Stimulated activated CD8-positive, alpha-beta memory T cell treated with anti-CD3 and anti-CD28 coated beads, Interleukin-15, amount 100 ng/mL, for 48 hours (primary cell): Measurements from ENCODE around the gene LCE1F.

Experiments used
- DNase-seq, 2 donors: peaks; one replicate each; pipeline ENCODE4 v3.0.0-alpha.2; 2020; ENCODE audit warnings: low read depth in 2 of 2

The LCE1F gene

DNA sequence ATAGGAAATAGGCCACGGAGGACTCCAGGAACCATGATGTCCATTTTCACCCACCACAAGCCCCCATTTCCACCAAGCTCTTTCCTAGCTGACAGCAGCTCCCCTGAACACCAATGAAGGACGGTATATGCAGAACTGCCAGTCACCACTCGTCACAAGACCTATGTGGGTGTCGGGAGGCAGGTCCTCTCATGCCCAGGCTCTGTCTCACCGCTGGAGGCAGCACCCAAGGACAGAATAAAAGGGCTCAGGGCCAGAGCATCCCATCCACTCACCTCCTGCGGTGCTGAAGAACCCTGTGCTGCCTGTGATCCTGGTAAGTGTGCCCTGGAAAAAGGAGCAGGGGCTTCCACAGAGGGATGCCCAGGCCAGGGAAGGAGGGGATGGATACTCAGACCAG lies at the start of gene LCE1F:
Gene LCE1F (plus strand): TSS at position 266 of the 400 bp plus-strand sequence. CDS start 1,232 bp downstream, outside the sequence.
- DNase-seq = no peak

DNA sequence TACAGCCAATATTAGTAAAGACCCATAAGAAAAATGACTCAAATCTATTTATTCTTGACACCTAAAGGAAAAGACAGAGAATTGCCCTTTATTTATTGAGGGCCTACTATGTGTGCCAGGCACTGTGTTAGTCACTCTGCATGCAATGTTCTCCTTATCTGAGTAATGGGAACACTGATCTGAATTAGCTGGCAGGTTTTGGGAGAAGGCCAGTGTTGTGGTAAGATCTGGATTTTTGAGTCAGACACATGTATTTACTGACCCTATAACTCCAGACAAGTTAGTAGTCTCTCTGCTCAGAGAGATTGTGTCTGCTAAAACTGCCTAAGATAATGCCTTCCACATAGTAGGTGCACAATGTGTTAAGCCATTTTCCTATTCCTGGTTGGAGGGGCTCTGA lies 49.7 kb upstream of the LCE1F start:
- DNase-seq = no peak

GRCh38 chr1:152728986-152729385 lies 46.0 kb upstream of the LCE1F start:
- no peak for DNase-seq

- DNase-seq = no peak
These were observed 39.3 kb upstream of the LCE1F start for GRCh38 chr1:152735648-152736047.

DNA sequence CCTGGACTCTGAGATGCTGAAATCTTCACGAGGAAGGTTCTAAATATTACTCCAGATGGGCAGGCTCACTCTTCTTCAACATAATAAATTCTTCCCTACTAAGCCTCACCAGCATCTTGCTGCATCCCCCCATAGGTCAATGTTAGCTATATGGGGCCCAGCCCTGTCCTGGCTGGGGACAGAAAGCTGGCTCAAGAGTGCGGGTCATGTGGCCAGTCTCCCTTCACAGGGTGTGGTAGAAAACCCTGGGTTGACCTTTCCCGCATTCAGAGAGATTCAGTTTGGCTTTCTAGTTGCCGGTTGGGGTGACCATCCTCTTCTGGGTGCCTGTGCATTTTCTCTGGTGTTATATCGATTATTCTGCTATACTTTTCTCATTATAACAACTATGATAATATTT lies 36.9 kb upstream of the LCE1F start:
- no peak for DNase-seq

- DNase-seq = no peak
These were observed 35.1 kb upstream of the LCE1F start for GRCh38 chr1:152739841-152740240.

DNA sequence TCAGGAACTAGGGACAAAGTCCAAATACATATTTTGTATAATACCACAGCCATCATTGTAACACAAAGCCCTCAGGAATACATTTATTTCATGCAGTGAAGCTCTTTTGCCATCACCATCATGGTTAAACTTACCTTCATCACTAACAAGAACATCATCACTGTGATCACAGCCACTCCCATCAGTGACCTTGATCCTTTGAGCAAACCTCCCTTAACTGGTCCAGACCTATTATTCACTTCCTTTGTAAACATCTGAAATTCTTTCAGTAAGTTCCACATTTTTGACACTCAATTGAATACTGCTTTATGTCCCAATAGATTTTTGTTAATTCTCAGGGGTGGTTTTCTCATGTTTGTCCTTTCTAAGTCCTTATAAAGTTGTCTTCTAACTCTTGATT lies 33.3 kb upstream of the LCE1F start:
- DNase-seq = no peak

DNA sequence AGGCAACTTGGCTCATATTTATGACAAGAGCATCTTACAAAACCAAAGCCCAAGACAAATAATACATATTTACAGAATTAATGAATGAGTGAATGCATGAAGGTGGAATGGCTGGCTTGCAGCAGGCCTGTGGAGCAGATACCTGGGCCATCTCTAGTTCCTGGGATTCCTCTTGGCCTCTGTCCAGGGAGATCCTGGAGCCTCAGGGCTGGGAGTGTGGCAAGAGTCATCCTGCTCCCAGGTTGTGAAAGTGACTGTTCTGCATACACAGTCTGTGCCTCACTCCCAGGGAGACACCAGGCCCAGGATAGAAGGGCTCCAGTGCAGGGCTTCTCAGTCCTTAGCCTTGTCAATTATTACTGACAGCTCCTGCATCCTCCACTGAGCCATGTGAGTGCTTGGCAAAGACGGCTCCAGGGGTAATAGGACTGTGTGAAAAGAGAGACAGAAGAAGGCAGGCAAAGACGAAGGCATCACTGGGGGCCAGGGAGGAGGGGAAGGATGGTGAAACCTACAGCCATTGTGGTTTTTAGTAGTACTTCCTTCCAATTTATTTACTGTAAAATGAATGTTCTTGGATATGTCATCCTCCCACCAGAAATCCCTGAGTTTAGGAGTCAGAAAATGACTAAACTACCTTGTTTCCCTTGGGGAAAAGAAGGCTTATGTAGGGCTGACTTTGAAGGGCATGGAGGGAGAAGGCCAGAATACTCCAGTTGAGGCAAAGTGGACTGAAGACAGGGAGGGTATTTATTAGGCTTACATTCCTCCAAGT lies 31.4 kb upstream of the LCE1F start:
- DNase-seq = no peak

- no peak for DNase-seq
These were observed 29.6 kb upstream of the LCE1F start for GRCh38 chr1:152745289-152745704.

DNA sequence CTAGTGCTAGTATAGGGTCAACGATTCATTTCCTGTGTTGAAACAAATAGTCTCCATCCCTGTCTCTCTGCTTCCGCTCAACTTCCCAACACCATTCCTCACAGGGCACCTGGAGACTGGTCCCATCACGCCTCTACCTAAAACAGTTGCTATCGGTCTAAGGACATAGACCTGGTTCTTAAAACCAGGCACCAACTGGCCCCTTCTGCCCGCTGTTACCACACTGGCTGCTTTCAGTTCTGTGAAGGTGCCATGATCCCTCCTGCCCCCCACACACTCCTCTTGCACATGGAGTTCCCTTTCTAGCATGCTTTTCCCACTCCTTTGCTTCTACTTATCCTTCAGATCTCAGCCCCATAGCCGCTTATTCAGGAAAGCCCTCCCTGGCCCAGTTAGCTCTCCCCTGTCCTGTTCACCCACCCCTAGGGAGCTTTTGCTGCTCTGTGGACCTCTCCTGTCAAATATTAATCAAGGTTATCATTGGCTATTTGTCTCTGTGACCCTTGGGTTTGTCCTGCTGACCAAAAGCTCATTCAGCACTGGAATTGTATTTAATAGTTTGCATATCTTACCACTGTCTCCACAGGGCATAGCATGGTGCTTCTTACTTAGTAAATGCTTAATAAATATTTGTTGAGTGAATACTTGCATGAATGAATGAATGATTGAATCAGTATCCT lies 29.0 kb upstream of the LCE1F start:
- DNase-seq = no peak

- no peak for DNase-seq
These were observed 27.1 kb upstream of the LCE1F start for GRCh38 chr1:152747831-152748230.

- DNase-seq = no peak
These were observed 22.7 kb upstream of the LCE1F start for GRCh38 chr1:152752225-152752624.

- DNase-seq = no peak
These were observed 21.4 kb upstream of the LCE1F start for GRCh38 chr1:152753586-152753985.

- DNase-seq = no peak
These were observed 18.1 kb upstream of the LCE1F start for GRCh38 chr1:152756872-152757271.

DNA sequence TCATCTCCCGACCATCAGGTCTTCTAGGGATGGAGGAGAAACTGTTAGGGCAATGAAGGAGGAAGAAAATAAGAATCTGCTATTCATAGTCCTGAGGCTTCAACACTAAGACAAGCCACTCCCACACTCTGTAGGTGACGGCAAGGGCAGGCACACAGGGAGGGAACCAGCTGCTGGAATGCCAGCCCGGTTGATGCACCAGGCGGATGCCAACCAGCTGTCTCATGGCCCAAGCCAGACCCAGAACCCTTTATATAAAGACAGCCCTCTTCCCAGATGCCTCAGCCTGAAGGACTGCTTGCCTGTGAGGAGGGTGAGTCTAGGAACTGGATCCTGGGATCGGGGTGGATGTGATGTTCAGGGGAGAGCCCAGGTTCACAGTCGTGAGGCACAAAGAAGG lies 17.2 kb upstream of the LCE1F start, which contains the start of gene KPRP:
Gene KPRP (plus strand): TSS at position 279 of the 400 bp plus-strand sequence. CDS start 1,564 bp downstream, outside the sequence.
- no peak for DNase-seq

GRCh38 chr1:152758636-152759035 lies 16.3 kb upstream of the LCE1F start:
- DNase-seq = no peak

DNA sequence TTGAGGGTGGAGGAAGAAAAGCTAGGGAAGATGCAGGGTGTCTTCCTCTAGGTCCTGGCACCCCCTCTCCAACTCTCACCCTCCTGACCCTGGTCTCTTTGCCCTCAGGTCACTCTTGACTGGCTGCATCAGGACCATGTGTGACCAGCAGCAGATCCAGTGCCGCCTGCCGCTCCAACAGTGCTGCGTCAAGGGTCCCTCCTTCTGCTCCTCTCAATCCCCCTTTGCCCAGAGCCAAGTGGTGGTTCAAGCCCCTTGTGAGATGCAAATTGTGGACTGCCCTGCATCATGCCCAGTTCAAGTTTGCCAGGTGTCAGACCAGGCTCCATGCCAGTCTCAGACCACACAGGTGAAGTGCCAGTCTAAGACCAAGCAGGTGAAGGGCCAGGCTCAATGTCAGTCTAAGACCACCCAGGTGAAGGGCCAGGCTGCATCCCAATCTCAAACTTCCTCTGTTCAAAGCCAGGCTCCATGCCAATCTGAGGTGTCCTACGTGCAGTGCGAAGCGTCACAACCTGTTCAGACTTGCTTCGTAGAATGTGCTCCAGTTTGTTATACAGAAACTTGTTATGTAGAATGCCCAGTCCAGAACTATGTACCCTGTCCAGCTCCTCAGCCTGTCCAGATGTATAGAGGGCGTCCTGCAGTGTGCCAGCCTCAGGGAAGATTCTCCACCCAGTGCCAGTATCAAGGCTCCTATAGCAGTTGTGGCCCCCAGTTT lies 15.3 kb upstream of the LCE1F start:
- DNase-seq = no peak

- no peak for DNase-seq
These were observed 14.3 kb upstream of the LCE1F start for GRCh38 chr1:152760551-152761190.

DNA sequence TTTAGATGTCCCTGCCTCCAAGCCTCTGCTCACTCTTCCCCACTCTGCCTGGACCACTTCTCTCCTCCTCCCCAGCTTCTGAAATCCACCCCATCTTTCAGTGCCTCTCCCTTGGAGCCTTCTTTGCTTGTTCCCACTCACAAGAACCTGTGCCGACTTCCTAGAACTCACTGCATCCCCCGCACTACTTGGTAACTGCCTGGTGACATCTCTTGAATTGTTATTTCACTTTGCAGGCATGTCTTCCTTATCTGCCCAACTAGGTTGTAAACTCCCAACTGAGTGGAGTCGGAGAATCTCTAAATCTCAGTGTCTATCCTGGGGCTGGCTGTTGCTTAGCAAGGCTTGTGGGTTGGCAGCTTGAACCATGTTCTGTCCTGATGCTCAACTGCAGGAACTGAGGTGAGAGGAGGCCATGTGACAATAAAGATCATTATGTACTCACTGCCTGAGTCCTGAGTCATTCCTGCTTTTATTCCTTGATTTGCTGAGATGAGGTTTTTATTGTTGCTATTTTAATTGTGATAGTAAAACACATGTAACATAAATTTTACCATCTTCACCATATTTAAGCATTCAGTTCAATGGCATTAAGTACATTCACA lies 13.2 kb upstream of the LCE1F start:
- no peak for DNase-seq

DNA sequence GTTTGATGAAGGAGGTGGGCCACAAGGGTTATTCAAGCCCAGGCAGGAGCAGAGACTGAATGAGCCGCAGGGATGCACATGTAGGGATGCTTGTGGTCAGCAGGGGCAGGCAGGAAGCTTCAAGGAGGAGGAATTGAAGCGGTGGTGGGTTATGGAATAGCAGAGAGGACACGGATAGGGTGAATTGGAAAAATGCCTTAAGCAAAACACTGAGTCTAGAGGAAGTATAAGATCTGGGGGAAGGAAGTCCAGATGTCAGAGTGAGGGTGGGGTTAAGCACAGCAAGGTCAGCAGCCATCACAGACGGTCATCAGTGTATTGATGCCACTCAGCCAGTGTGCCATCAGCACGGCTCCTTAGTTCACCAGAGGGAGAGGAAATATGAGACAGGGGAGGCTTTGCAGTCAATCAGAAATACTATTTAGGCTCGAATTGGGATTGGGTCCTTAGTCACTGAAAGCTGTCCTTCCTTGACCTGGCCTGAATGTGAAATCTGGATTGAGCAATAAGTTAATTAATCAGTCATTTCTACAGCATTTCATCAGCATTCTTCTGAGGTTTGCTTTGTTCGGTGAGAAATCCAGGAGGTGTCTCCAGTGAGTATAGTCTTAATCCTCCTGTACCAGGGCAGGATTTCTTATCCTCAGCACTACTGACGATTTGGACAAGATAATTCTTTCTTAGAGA lies 6.0 kb upstream of the LCE1F start:
- DNase-seq = no peak

GRCh38 chr1:152770411-152770810 lies 4.5 kb upstream of the LCE1F start:
- no peak for DNase-seq
